Bronchial epithelial cell (primary cell): ENCODE results near the gene FAM83F. TPM values are rescaled to one million over a fixed set of nuclear protein-coding genes. Genes with fewer than 3 reads are reported as not detected.
"Not testable (repeated sequence)": the region's sequence is repeated elsewhere in the genome, so short reads cannot be mapped to it uniquely, and the experiment has no call there.

ENCODE experiments used
- DNase-seq: peaks from one replicate; pipeline ENCODE4 v3.0.0-alpha.2; 2010; ENCODE audit warnings: low read depth
- FAIRE-seq: peaks from 2 replicates; lab custom pipeline; 2011; peaks lifted over from hg19 to GRCh38; lab: Jason Lieb, UNC
- H3K27me3 ChIP-seq: 2 replicates; pipeline ENCODE4 v1.5.1; 2011; ENCODE audit warnings: low read length; ENCODE audit not compliant: control insufficient read depth, insufficient read depth
- H3K36me3 ChIP-seq: 2 replicates; pipeline ENCODE4 v1.5.1; 2011; ENCODE audit warnings: low read length; ENCODE audit not compliant: control insufficient read depth, insufficient read depth
- H3K4me3 ChIP-seq: 2 replicates; pipeline ENCODE4 v1.5.1; 2011; ENCODE audit warnings: mild to moderate bottlenecking, low read depth, low read length, control low read depth
- CTCF ChIP-seq: IDR thresholded peaks from 2 replicates; pipeline ENCODE4 v1.5.1; 2011; ENCODE audit warnings: mild to moderate bottlenecking, moderate library complexity, low read length, control low read depth, inconsistent platforms; ENCODE audit not compliant: insufficient read depth, severe bottlenecking
- total RNA-seq: library from RNA; depleted of rRNA; stranded (reverse); fragments of >200 nt; gene quantifications from 2 replicates; pipeline ENCODE4 v1.2.1, GENCODE V29; 2014

The FAM83F gene
- 22.1 and 27.8 TPM in 2 replicates for total RNA-seq

GRCh38 chr22:39994566-39995392 lies at the start of gene FAM83F:
TSS of gene FAM83F (plus strand) at chr22:39994954. CDS start at chr22:39995043, 89 bp downstream.
- DNase-seq (no peak), FAIRE-seq (no peak)
- Histone ChIP-seq H3K36me3 (peaks cover 13% of the 10 kb centered on the region), H3K27me3 (no peaks in the 10 kb centered on the region), H3K4me3 (peak within 1 kb of the TSS; percentile 92)
- no peak for TF ChIP-seq CTCF

- Histone ChIP-seq H3K4me3 (no peak overlapping the region), H3K27me3 (peaks cover 6% of the 10 kb centered on the region), H3K36me3 (no peaks in the 10 kb centered on the region)
- no peak for TF ChIP-seq CTCF
- FAIRE-seq (no peak), DNase-seq (no peak)
Measured at GRCh38 chr22:39946126-39946502, 48.6 kb upstream of the FAM83F start.

- no peak for FAIRE-seq
- no peak for TF ChIP-seq CTCF
- H3K27me3 ChIP-seq, result peaks cover 6% of the 10 kb centered on the region
- no peak for DNase-seq
- no peaks in the 10 kb centered on the region for H3K36me3 ChIP-seq
- no peak overlapping the region for H3K4me3 ChIP-seq
Measured at GRCh38 chr22:39946503-39947219, 48.1 kb upstream of the FAM83F start.

GRCh38 chr22:39947220-39948216 lies 47.2 kb upstream of the FAM83F start:
- Histone ChIP-seq H3K36me3 (no peaks in the 10 kb centered on the region), H3K4me3 (no peak overlapping the region), H3K27me3 (peaks cover 6% of the 10 kb centered on the region)
- TF ChIP-seq CTCF, result no peak
- FAIRE-seq, result peak; percentile 96
- DNase-seq, result no peak

- H3K27me3 ChIP-seq, result peaks cover 6% of the 10 kb centered on the region
- FAIRE-seq, result no peak
- no peak for TF ChIP-seq CTCF
- H3K36me3 ChIP-seq, result no peaks in the 10 kb centered on the region
- no peak overlapping the region for H3K4me3 ChIP-seq
- DNase-seq, result no peak
Measured at GRCh38 chr22:39949964-39950737, 44.6 kb upstream of the FAM83F start.

GRCh38 chr22:39951603-39952293 lies 43.0 kb upstream of the FAM83F start:
- not testable (repeated sequence) for H3K36me3 ChIP-seq, FAIRE-seq, DNase-seq, H3K4me3 ChIP-seq, H3K27me3 ChIP-seq
